OCI-LY1 (cell line): ENCODE measurements around the gene CEP128.

ENCODE experiments used
- EZH2 ChIP-seq: fragments of 200-600 bp; sonication (generic), shearing (Covaris generic); IDR thresholded peaks from 2 replicates; pipeline ENCODE4 v1.8.0; 2017; ENCODE audit warnings: borderline replicate concordance, mixed run types, mild to moderate bottlenecking, antibody characterized with exemption, low read length, moderate library complexity, mixed read lengths
- TF ChIP-seq, protein P1 (sequence below): fragments of 200-600 bp; sonication (generic), shearing (Covaris generic); IDR thresholded peaks from 2 replicates; pipeline ENCODE4 v1.5.1; 2017; ENCODE audit warnings: mild to moderate bottlenecking, antibody characterized with exemption, low read length, moderate library complexity, mixed read lengths

DNA sequence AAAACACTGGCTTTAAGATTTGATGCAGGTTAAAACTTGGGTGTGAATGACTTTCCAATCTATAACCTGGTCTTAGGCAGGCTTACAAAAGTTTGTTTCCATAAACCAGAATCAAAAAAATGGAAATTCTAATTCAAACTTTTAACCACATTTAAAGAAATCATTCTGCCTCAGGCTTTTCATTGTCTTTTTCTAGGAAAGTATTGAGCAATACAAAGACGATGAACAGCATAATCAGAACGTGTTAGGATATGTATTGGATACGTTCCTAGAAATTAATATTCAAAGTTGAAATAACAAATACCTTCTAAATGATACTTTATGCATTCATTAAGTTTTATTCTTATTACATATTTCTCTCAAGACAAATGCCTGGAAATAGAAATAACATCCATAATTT lies 172.9 kb downstream of the CEP128 start:
- TF ChIP-seq, protein P1, sequence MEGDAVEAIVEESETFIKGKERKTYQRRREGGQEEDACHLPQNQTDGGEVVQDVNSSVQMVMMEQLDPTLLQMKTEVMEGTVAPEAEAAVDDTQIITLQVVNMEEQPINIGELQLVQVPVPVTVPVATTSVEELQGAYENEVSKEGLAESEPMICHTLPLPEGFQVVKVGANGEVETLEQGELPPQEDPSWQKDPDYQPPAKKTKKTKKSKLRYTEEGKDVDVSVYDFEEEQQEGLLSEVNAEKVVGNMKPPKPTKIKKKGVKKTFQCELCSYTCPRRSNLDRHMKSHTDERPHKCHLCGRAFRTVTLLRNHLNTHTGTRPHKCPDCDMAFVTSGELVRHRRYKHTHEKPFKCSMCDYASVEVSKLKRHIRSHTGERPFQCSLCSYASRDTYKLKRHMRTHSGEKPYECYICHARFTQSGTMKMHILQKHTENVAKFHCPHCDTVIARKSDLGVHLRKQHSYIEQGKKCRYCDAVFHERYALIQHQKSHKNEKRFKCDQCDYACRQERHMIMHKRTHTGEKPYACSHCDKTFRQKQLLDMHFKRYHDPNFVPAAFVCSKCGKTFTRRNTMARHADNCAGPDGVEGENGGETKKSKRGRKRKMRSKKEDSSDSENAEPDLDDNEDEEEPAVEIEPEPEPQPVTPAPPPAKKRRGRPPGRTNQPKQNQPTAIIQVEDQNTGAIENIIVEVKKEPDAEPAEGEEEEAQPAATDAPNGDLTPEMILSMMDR, result no peak
- no peak for TF ChIP-seq EZH2
